Stimulated activated CD8-positive, alpha-beta memory T cell treated with anti-CD3 and anti-CD28 coated beads, Interleukin-12 subunit alpha, Interleukin-12 subunit beta, amount 100 ng/mL, for 24 hours (primary cell): Measurements from ENCODE around the gene RBM7.

Experiments
- DNase-seq: peaks from one replicate; pipeline ENCODE4 v3.0.0-alpha.2; 2020; ENCODE audit errors: extremely low read depth

The RBM7 gene

GRCh38 chr11:114396916-114397315, 3.5 kb upstream of the RBM7 start:
- no peak for DNase-seq

- no peak for DNase-seq
Observed at GRCh38 chr11:114397349-114397982, 3.0 kb upstream of the RBM7 start.

- no peak for DNase-seq
Observed at GRCh38 chr11:114398303-114398920, 2.1 kb upstream of the RBM7 start.

- no peak for DNase-seq
Observed at GRCh38 chr11:114399490-114400215, 813 bp upstream of the RBM7 start.

- DNase-seq = no peak
Observed at GRCh38 chr11:114400915-114401223, 403 bp downstream of the RBM7 start.

- no peak for DNase-seq
Observed at GRCh38 chr11:114401311-114401710, 845 bp downstream of the RBM7 start.

- DNase-seq = no peak
Observed at GRCh38 chr11:114412946-114413345, 12.5 kb downstream of the RBM7 start.

GRCh38 chr11:114413958-114414357, 13.5 kb downstream of the RBM7 start:
- DNase-seq = no peak

- no peak for DNase-seq
Observed at GRCh38 chr11:114416441-114416961, 16.0 kb downstream of the RBM7 start.

- no peak for DNase-seq
Observed at GRCh38 chr11:114426280-114426679, 25.8 kb downstream of the RBM7 start.

- DNase-seq = no peak
Observed at GRCh38 chr11:114430290-114430689, 29.8 kb downstream of the RBM7 start.

GRCh38 chr11:114432893-114433292, 32.4 kb downstream of the RBM7 start:
- no peak for DNase-seq

GRCh38 chr11:114433376-114433775, 32.9 kb downstream of the RBM7 start:
- DNase-seq = no peak

GRCh38 chr11:114438303-114438702, 37.8 kb downstream of the RBM7 start:
- no peak for DNase-seq

- peak; percentile 92 for DNase-seq
Observed at GRCh38 chr11:114439229-114440120, 39.0 kb downstream of the RBM7 start, which contains the start of gene REXO2. TSS of gene REXO2 (plus strand) at chr11:114439467. CDS start at chr11:114439529, 62 bp downstream.

- no peak for DNase-seq
Observed at GRCh38 chr11:114440121-114440860, 39.8 kb downstream of the RBM7 start.

- DNase-seq = no peak
Observed at GRCh38 chr11:114440971-114441763, 40.7 kb downstream of the RBM7 start.

GRCh38 chr11:114441921-114442320, 41.5 kb downstream of the RBM7 start:
- DNase-seq = no peak

- no peak for DNase-seq
Observed at GRCh38 chr11:114442536-114442935, 42.1 kb downstream of the RBM7 start.

GRCh38 chr11:114447444-114447843, 47.0 kb downstream of the RBM7 start:
- DNase-seq = no peak
